ENCODE data around the gene C1orf185.

Gene C1orf185

GRCh38 chr1:51189421-51190073, 87.5 kb downstream of the C1orf185 start:
- no peaks in the 10 kb centered on the region for H3K9me3 ChIP-seq (ENCODE audit: insufficient read depth, low read length)
- no peaks in the 10 kb centered on the region for H3K36me3 ChIP-seq (replicated peaks; ENCODE audit: low read depth, low read length)
- no peak overlapping the region for H3K27ac ChIP-seq (ENCODE audit: low read length)
- no peaks in the 10 kb centered on the region for H3K79me2 ChIP-seq (ENCODE audit: low read length)
- H3K4me2 ChIP-seq (ENCODE audit: low read length) = no peak overlapping the region
- H3K27me3 ChIP-seq (ENCODE audit: low read depth, low read length) = 0 out of 2 replicates have a peak, but pooled peaks cover 4% of the 10 kb centered on the region
- H3K4me1 ChIP-seq (ENCODE audit: low read length) = no peaks in the 10 kb centered on the region
- no peaks in the 10 kb centered on the region for H4K20me1 ChIP-seq (ENCODE audit: insufficient read depth, low read length)
- no peak overlapping the region for H2AFZ ChIP-seq (ENCODE audit: low read depth, low read length)
- no peak overlapping the region for H3K9ac ChIP-seq (ENCODE audit: low read length)
- TF ChIP-seq, protein P1, sequence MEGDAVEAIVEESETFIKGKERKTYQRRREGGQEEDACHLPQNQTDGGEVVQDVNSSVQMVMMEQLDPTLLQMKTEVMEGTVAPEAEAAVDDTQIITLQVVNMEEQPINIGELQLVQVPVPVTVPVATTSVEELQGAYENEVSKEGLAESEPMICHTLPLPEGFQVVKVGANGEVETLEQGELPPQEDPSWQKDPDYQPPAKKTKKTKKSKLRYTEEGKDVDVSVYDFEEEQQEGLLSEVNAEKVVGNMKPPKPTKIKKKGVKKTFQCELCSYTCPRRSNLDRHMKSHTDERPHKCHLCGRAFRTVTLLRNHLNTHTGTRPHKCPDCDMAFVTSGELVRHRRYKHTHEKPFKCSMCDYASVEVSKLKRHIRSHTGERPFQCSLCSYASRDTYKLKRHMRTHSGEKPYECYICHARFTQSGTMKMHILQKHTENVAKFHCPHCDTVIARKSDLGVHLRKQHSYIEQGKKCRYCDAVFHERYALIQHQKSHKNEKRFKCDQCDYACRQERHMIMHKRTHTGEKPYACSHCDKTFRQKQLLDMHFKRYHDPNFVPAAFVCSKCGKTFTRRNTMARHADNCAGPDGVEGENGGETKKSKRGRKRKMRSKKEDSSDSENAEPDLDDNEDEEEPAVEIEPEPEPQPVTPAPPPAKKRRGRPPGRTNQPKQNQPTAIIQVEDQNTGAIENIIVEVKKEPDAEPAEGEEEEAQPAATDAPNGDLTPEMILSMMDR (IDR thresholded peaks at IDR 0.05; ENCODE audit: low read depth, low read length) = peak; percentile 84
- TF ChIP-seq EZH2phosphoT487 (IDR thresholded peaks at IDR 0.05; ENCODE audit: low read depth) = no peak
- H3K4me3 ChIP-seq (ENCODE audit: low read length) = no peak overlapping the region

DNA sequence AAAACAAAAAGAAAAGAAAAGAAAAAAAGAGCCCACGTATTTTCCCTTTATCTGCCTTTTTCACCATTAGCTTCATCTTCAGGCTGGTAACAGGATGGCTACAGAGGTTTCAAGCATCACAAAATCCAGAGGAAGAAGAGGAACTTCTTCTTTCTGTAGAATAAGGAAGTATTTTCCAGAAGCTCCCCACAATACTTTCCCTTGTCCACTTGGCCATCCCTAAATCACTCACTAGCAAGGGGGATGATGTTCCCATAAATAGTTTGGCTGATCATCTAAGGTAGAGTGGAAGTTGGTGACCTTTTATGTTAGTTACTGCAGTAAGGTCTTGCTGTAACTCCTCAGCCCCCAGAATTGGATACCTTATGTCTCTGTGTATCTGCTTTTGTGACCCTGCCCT, 88.9 kb downstream of the C1orf185 start:
- TF ChIP-seq EZH2phosphoT487 (IDR thresholded peaks at IDR 0.05; ENCODE audit: low read depth) = no peak
- TF ChIP-seq, protein P1 (IDR thresholded peaks at IDR 0.05; ENCODE audit: low read depth, low read length) = no peak
- H3K4me2 ChIP-seq (ENCODE audit: low read length) = no peak overlapping the region
- H2AFZ ChIP-seq (ENCODE audit: low read depth, low read length) = no peak overlapping the region

DNA sequence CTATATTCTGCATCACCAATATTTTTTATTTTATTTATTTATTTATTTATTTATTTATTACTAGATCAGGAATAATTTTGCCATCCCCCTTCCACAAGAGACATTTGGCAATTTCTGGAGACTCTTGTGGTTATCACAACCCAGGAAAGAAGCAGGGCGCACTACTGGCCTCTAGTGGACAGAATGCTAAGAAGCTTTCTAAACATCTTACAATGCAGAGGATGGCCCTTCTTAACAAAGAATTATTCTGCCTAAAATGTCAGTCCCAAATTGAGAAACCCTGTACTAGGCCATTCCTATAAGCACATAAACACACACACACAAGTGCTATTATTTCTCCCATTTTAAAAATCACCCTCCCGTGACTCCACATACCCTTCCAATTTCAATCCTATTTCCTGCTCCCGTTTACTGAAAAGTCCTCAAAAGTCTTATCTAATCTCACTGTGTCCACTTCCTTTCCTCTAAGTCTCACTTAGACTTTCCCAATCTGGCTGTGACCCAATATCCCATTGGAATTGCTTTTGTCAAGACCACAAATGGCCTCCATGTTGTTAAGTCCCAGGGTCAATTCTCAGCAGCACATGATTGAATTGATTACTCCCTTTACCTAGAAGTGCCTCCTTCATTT, 90.3 kb downstream of the C1orf185 start:
- H3K4me3 ChIP-seq (ENCODE audit: low read length) = no peak overlapping the region
- no peaks in the 10 kb centered on the region for H3K9me3 ChIP-seq (ENCODE audit: insufficient read depth, low read length)
- 0 out of 2 replicates have a peak, but pooled peaks cover 4% of the 10 kb centered on the region for H3K27me3 ChIP-seq (ENCODE audit: low read depth, low read length)
- no peaks in the 10 kb centered on the region for H3K36me3 ChIP-seq (replicated peaks; ENCODE audit: low read depth, low read length)
- no peaks in the 10 kb centered on the region for H3K4me1 ChIP-seq (ENCODE audit: low read length)
- TF ChIP-seq, protein P1 (IDR thresholded peaks at IDR 0.05; ENCODE audit: low read depth, low read length) = peak; percentile 52
- no peak for TF ChIP-seq EZH2phosphoT487 (IDR thresholded peaks at IDR 0.05; ENCODE audit: low read depth)
- no peaks in the 10 kb centered on the region for H3K79me2 ChIP-seq (ENCODE audit: low read length)
- no peak overlapping the region for H3K9ac ChIP-seq (ENCODE audit: low read length)
- H3K27ac ChIP-seq (ENCODE audit: low read length) = no peak overlapping the region
- H2AFZ ChIP-seq (ENCODE audit: low read depth, low read length) = no peak overlapping the region
- H4K20me1 ChIP-seq (ENCODE audit: insufficient read depth, low read length) = no peaks in the 10 kb centered on the region
- H3K4me2 ChIP-seq (ENCODE audit: low read length) = no peak overlapping the region

More for the DNA sequence above, 88.9 kb downstream of the C1orf185 start:
- H4K20me1 ChIP-seq (ENCODE audit: insufficient read depth, low read length) = no peaks in the 10 kb centered on the region
- no peaks in the 10 kb centered on the region for H3K79me2 ChIP-seq (ENCODE audit: low read length)
- H3K27ac ChIP-seq (ENCODE audit: low read length) = no peak overlapping the region
- H3K27me3 ChIP-seq (ENCODE audit: low read depth, low read length) = 0 out of 2 replicates have a peak, but pooled peaks cover 4% of the 10 kb centered on the region
- no peak overlapping the region for H3K4me3 ChIP-seq (ENCODE audit: low read length)
- H3K36me3 ChIP-seq (replicated peaks; ENCODE audit: low read depth, low read length) = no peaks in the 10 kb centered on the region
- H3K9ac ChIP-seq (ENCODE audit: low read length) = no peak overlapping the region
- no peaks in the 10 kb centered on the region for H3K9me3 ChIP-seq (ENCODE audit: insufficient read depth, low read length)
- H3K4me1 ChIP-seq (ENCODE audit: low read length) = no peaks in the 10 kb centered on the region

- H2AFZ ChIP-seq (ENCODE audit: low read depth, low read length) = no peak overlapping the region
- H3K27me3 ChIP-seq (ENCODE audit: low read depth, low read length) = 0 out of 2 replicates have a peak, but pooled peaks cover 4% of the 10 kb centered on the region
- no peaks in the 10 kb centered on the region for H3K36me3 ChIP-seq (replicated peaks; ENCODE audit: low read depth, low read length)
- TF ChIP-seq, protein P1 (IDR thresholded peaks at IDR 0.05; ENCODE audit: low read depth, low read length) = no peak
- no peak for TF ChIP-seq EZH2phosphoT487 (IDR thresholded peaks at IDR 0.05; ENCODE audit: low read depth)
- H3K4me2 ChIP-seq (ENCODE audit: low read length) = no peak overlapping the region
- H3K4me3 ChIP-seq (ENCODE audit: low read length) = no peak overlapping the region
- no peaks in the 10 kb centered on the region for H3K9me3 ChIP-seq (ENCODE audit: insufficient read depth, low read length)
- H3K79me2 ChIP-seq (ENCODE audit: low read length) = no peaks in the 10 kb centered on the region
- H4K20me1 ChIP-seq (ENCODE audit: insufficient read depth, low read length) = no peaks in the 10 kb centered on the region
- no peak overlapping the region for H3K9ac ChIP-seq (ENCODE audit: low read length)
- no peak overlapping the region for H3K27ac ChIP-seq (ENCODE audit: low read length)
- H3K4me1 ChIP-seq (ENCODE audit: low read length) = no peaks in the 10 kb centered on the region
Measured at GRCh38 chr1:51193564-51193963, 91.5 kb downstream of the C1orf185 start.

Measured in OCI-LY3 (cell line).